ENCODE results near the gene TFB2M.
"Not testable (repeated sequence)": the region's sequence is repeated elsewhere in the genome, so short reads cannot be mapped to it uniquely, and the experiment has no call there.

TFB2M gene

GRCh38 chr1:246592695-246593094 lies 26.6 kb upstream of the TFB2M start:
- H3K4me3 ChIP-seq (ENCODE audit: low read depth, low read length) = no peak overlapping the region
- no peak for DNase-seq (ENCODE audit: low read depth)
- no peak for TF ChIP-seq MAX (IDR thresholded peaks at IDR 0.05; ENCODE audit: low read depth, low read length)
- TF ChIP-seq POLR2A (IDR thresholded peaks at IDR 0.05; ENCODE audit: extremely low read depth, insufficient read length) = no peak
- TF ChIP-seq CTCF (IDR thresholded peaks at IDR 0.05; ENCODE audit: low read depth, low read length) = no peak
- no peak for TF ChIP-seq MYC (IDR thresholded peaks at IDR 0.05; ENCODE audit: low read depth, low read length)

GRCh38 chr1:246591958-246592357 lies 25.9 kb upstream of the TFB2M start:
- no peak overlapping the region for H3K4me3 ChIP-seq (ENCODE audit: low read depth, low read length)
- no peak for DNase-seq (ENCODE audit: low read depth)
- TF ChIP-seq POLR2A (IDR thresholded peaks at IDR 0.05; ENCODE audit: extremely low read depth, insufficient read length) = no peak
- no peak for TF ChIP-seq MYC (IDR thresholded peaks at IDR 0.05; ENCODE audit: low read depth, low read length)
- TF ChIP-seq CTCF (IDR thresholded peaks at IDR 0.05; ENCODE audit: low read depth, low read length) = no peak
- TF ChIP-seq MAX (IDR thresholded peaks at IDR 0.05; ENCODE audit: low read depth, low read length) = no peak

GRCh38 chr1:246591504-246591903 lies 25.4 kb upstream of the TFB2M start:
- no peak for DNase-seq (ENCODE audit: low read depth)
- TF ChIP-seq MAX (IDR thresholded peaks at IDR 0.05; ENCODE audit: low read depth, low read length) (no peak), CTCF (IDR thresholded peaks at IDR 0.05; ENCODE audit: low read depth, low read length) (no peak), MYC (IDR thresholded peaks at IDR 0.05; ENCODE audit: low read depth, low read length) (no peak), POLR2A (IDR thresholded peaks at IDR 0.05; ENCODE audit: extremely low read depth, insufficient read length) (no peak)

GRCh38 chr1:246591047-246591446 lies 25.0 kb upstream of the TFB2M start:
- TF ChIP-seq POLR2A (IDR thresholded peaks at IDR 0.05; ENCODE audit: extremely low read depth, insufficient read length) (no peak), MAX (IDR thresholded peaks at IDR 0.05; ENCODE audit: low read depth, low read length) (no peak), CTCF (IDR thresholded peaks at IDR 0.05; ENCODE audit: low read depth, low read length) (no peak), MYC (IDR thresholded peaks at IDR 0.05; ENCODE audit: low read depth, low read length) (no peak)
- DNase-seq (ENCODE audit: low read depth) = no peak
- no peak overlapping the region for H3K4me3 ChIP-seq (ENCODE audit: low read depth, low read length)

More at GRCh38 chr1:246591504-246591903, 25.4 kb upstream of the TFB2M start:
- H3K4me3 ChIP-seq (ENCODE audit: low read depth, low read length) = no peak overlapping the region

GRCh38 chr1:246589919-246590318 lies 23.9 kb upstream of the TFB2M start:
- not testable (repeated sequence) for DNase-seq (ENCODE audit: low read depth); H3K4me3 ChIP-seq (ENCODE audit: low read depth, low read length)

- no peak overlapping the region for H3K4me3 ChIP-seq (ENCODE audit: low read depth, low read length)
- no peak for DNase-seq (ENCODE audit: low read depth)
- TF ChIP-seq POLR2A (IDR thresholded peaks at IDR 0.05; ENCODE audit: extremely low read depth, insufficient read length) (no peak), CTCF (IDR thresholded peaks at IDR 0.05; ENCODE audit: low read depth, low read length) (no peak), MAX (IDR thresholded peaks at IDR 0.05; ENCODE audit: low read depth, low read length) (no peak), MYC (IDR thresholded peaks at IDR 0.05; ENCODE audit: low read depth, low read length) (no peak)
Measured at GRCh38 chr1:246588159-246588721, 22.2 kb upstream of the TFB2M start.
